Hindlimb muscle (tissue), 1 donor: ENCODE data around the gene MARK3. TPM values are rescaled to one million over a fixed set of nuclear protein-coding genes. Genes with fewer than 3 reads are reported as not detected.
"Not testable (repeated sequence)": the region's sequence is repeated elsewhere in the genome, so short reads cannot be mapped to it uniquely, and the experiment has no call there.

Source experiments
- DNase-seq: peaks from one replicate; pipeline ENCODE4 v3.0.0-alpha.2; 2013
- polyA plus RNA-seq: library from polyadenylated mRNA; unstranded; fragments of 120-200 nt; gene quantifications from one replicate; pipeline ENCODE4 v1.2.1, GENCODE V29; 2013; ENCODE audit not compliant: insufficient read length

The MARK3 gene
- polyA plus RNA-seq, 1 donor = 60.4 TPM

DNA sequence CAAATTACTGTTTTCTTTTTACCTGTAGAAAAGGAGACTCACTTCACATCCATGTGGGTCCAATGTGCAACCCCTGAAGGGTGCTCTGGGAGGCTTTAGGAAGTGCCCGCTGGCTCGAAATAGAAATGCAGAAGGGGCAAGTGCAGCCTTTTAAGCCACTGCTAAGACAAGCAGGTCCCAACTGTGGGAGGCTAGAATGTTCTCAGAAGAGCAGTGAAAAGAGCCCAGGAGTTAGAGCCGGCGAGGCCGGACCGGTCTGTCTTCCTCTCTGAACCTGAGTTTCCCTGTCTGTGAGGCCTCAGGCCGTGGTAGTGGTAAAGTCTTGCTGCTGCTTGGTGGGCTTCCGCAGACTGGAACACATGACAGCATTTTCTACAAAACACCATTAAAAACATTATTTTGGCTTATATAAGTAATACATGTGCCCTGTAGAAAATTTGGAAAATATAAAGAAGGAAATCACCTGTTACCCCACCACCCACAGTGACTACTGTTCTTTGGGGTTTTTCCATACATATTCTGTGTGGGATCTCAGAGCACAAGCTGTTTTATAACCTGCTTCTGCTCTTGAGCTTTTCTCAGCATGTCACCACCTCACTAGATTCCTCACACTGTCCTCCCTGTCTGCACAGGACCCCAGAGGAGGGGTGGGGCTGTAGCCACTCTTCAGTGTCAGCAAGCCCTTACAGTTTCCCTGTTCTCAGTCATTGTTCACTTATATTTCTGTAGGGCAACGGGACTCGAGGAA is 131.4 kb downstream of the MARK3 start:
- no peak for DNase-seq

DNA sequence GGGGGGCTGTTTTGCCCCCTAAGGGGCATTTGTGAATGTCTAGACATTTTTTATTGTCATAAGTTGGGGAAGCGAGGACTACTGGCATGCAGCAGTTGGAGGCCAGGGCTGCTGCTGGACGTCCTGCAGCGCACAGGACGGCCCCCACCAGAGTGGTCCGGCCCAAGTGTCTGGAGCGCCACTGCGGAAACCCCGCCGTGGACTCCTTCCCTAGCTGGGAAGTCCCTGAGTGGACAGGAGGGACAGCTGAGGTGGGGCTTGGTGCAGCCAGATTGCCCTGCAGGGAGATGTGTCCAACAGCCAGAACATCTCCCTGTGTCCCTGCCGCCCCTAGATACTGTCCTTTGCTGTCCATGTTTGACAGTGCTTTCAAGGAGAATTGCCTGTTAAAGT is 132.0 kb downstream of the MARK3 start:
- DNase-seq = no peak

DNA sequence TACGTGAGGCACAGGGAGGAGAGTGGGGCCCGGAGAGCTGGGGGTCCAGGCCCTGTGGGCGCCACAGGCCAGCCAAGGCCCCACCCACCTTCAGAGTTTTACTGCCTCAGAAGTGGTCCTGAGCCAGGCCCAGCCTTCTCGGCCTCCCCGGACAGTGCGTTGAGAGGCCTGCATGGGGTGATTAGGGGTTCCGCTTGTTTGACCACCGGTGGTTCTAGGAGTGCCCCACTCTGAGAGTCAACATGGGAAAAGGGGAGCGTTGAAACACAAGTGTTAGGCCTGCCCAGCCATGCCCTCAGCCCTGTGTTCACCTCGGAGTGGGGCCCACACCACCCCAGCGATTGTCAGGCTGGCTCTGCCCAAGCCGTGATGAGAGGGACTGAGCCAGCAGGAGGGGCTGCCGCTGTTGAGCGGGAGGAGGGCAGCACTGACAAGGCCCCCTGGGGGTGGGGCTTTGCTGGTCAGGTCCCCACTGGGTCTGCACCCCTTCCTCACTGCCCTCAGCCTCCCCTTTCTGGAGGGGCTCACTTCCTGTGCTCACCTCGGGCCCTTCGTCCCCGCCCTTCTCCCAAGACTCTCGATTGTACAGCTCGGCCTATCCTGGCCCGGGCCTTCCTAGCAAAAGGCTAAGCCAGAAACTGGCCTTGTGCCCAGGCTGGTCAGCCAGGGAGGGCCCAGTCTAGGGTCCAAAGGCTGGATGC is 132.7 kb downstream of the MARK3 start:
- no peak for DNase-seq

DNA sequence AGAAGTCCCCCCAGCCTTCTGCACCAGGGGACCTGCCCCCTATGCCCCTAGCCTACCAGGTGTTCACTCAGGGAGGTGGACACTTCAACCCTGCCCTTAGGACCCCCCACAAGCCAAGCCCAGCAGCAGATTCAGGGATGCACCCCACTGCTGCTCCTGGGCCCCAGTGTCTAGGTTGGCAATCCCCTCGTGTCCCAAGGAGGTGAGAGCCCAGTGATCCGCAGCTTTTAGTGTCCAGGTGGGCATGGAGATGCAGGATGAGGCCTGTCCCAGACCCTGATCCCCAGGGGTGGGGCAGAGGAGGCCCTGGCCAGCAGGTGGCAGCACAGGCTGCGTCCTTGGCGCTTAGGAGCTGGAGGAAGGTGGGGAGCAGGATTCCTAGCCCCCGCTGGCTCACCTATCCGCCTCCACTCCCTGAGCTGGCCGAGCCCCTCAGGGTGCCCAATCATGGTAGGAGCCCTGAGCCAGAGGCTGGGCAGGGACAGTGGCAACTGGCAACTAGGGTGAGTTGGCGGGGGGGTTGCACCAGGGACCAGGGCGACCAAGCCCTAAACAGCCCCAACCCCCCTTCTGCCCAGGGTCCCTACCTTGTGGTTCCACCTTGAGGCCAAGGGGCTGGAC is 133.3 kb downstream of the MARK3 start:
- no peak for DNase-seq

DNA sequence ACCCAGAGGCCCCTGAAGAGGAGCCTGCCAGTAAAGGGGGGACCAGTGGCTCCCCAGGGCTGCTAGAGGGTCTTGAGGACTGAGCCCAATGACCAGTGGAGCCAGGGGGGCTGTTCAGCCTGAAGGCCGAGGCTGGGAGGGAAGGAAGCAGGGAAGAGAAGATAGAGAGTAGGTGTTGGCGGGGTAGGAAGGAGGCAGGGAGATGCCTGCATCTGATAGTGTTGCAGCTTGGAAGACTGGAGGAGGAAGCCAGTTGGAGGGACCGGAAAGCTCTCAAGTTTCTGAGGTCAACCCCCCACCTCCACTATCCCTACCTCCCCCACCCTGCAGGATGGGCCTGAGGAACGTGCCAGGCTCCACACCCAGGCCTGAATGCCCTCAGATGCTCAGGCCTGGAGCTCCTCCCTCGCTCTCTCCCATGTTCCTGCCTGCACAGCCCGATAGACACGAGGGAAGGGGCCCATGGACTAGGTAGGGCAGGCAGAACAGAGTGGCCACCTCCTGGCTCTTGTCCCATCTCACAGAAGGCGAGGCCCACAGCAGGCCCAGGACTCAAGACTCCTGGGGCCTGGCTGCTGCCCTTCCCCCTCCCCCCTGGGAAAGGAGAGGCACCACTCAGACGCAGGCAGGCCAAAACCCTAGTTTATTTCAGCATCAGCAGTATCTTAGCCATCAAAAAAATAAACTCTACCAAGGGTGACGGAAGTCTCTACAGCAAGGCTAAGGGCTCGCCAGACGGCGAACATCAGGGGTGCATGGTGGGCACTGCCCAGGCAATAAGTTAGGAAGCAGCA is 134.0 kb downstream of the MARK3 start:
- no peak for DNase-seq

DNA sequence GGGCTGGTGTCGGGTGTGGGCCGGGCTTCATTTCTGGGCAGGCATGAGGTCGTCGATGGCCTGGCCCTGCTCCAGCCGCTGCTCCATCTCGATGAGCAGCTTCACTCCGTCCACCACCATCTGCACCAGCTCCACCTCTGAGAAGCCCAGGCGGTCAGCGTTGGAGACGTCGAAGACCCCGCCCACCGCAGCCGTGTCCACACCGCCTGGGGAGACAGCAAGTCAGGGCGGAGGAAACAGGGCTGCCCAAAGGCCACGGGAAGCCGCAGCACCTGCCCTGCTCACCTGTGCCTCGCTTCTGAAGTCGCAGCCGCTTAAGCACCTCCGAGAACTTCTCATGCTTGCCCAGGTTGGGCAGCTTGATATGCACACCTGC is 134.6 kb downstream of the MARK3 start:
- DNase-seq = no peak

DNA sequence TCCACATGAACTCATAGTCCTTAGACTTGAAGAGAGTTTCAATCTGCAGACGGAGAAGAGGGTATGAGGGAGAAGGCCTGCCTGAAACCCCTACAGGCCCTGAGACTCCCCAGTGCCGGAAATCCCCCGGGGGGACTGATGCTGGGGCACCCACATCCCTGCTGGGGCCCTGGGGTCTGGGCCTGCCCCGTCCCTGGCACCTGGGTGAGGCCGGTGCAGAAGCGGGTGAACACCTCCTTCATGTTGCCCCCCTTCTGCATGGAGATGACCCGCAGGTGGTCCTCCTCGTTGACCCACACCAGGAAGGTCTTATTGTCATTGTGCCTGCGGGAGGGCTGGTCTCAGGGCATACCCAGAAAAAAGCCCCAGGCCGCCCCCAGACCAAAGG is 135.0 kb downstream of the MARK3 start:
- DNase-seq = no peak

DNA sequence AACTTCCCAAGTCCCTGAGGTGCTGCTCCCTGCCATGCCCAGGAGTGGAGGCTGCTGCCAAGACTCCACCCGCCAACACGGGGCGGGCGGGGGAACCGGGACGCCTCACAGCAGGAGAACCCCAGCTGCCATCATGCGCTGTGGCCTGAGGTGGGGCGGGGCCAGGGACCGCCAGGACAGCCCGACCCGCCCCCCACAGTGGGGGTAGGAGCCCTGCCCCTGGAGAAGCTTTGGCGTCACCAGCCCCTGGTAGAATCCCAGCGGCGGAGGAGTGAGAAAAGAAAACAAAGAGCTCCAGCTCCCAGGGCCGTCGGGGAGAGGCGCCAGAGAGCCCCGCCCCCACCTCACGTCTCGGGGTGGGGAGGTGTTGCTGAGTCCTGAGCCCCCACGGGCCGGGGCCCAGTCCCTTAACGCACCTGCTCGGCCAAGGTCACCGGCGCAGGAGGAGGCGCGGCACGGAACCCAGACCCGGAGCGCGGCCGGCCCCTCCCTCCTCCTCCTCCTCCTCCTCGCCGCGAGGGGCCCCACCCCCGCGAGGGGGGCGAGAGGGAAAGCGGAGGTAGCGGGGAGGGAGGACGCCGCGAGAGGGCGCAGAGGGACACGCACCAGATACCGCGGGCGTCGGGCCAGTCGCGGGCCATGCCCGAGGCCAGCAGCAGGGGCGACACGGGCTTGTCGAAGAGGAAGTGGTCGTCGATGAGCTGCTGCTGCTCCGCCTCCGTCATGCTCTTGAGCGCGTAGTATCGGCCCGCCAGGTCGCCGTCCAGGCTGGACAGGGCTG is 135.6 kb downstream of the MARK3 start:
- DNase-seq = peak; percentile 67

DNA sequence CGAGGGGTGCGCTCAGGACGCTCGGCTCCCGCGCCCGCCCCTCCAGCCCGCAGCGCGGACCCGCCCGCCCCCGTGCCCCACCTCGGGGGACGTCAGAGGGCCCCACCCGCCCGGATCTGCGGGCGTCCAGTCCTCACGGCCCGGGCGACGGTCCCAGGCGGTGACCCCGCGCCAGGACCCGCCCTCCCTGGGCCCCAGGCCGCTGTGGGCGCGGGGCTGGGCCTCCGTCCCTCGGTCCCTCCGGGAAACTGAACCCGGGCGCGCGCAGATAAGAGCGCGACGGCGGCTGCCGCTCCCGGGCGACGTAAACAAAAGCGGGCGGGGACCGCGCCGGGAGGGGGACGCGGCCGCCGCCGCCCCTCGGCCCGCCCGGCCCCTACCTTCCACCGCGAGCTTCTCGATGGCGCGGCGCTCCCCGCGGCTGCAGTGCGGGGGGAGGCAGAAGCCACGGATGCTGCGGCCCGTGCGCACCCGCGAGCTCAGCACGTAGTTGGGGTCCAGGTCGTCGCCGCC is 136.3 kb downstream of the MARK3 start:
- no peak for DNase-seq

DNA sequence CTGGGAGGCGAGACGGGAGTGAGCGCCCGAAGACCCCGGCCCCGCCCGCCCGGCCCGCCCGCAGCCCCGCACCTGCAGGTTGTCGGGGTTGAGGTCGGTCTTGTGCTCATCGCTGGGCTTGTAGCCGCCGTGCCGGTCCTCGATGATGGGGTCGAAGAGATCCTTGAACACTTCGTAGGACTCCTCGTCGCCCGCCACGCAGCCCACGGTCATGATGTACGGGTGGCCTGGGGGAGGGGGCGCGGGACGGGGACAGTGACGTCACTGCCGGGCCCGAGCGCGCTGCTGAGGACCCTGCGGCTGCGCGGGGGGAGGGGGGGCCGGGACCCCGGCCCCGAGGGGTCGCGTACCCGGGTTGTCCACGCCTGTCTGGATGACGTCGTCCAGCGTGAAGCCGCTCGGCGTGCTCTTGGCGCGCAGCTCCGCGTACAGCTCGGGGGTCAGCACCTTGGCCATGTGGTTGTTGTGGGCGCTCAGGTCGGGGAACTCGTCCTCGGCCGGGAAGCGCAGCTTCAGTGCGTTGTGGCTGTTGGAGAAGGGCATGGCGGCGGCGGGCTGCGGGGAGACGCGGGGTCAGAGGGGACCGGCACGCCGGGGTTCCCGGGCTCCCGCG is 136.8 kb downstream of the MARK3 start:
- DNase-seq = no peak

DNA sequence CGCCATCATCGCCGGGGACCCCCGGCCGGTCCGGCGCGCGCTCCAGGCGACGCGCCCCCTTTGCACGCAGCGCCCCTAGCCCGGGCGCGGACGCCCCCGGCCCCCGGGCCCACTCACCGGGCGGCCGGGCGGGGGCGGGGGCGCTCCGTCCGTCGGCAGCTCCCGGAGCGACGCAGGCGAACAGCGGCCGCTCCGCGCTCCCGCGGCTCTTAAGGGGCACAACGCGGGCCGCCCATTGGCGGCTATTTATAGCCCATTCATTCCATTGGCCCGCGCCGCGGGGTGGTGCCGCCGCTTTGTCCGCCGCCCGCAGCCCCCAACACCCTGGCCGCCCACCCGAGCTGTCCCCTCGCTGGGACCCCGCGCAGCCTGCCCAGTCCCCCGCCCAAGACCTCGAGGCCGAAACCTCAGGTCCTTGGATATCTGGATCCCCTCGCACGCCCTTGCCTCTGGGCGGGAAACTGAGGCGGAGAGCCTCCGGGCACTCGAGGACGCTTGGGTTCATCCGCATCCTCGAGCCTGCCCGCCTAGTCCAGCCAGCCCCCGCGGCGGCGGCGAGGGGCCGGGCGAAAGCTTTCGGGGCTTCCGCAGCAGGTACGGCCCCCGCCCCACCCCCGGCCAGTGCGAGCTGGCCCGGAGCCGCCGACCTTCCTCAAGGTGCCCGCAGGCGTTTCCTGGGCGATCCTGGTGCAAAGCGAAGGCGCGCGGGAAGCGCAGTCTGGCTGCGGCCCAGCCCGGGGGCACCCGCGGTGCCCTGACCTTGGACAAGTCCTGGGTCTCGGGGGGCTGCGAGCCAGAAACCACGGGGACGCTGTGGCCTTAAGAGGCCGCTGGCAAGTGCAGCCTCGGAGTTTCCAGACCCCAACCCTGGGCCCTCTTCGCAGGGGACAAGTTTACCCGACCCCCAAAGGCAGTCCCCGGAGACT is 137.7 kb downstream of the MARK3 start, which contains the start of gene CKB:
TSS of gene CKB (minus strand) at position 182 of the 926 bp plus-strand sequence. CDS start 337 bp downstream, outside the sequence.
- DNase-seq = peak; percentile 63

DNA sequence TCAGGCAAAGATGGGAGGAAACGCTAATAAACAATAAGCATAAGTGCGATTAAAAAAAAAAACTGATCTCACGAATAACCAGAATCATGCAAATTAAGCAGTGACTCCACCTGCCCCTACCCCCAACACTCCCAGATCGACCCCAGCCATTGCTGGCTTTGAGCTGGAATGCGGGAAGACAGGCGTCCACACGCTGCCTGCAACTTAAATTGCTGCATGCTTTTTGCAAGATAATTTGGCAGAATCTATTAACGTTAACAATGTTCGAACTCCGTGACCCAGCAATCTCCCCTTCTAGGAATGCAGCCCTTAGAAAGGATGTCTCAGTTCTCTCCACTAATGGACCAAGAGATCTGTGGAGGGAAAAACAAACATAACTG is 138.3 kb downstream of the MARK3 start:
- DNase-seq = no peak

DNA sequence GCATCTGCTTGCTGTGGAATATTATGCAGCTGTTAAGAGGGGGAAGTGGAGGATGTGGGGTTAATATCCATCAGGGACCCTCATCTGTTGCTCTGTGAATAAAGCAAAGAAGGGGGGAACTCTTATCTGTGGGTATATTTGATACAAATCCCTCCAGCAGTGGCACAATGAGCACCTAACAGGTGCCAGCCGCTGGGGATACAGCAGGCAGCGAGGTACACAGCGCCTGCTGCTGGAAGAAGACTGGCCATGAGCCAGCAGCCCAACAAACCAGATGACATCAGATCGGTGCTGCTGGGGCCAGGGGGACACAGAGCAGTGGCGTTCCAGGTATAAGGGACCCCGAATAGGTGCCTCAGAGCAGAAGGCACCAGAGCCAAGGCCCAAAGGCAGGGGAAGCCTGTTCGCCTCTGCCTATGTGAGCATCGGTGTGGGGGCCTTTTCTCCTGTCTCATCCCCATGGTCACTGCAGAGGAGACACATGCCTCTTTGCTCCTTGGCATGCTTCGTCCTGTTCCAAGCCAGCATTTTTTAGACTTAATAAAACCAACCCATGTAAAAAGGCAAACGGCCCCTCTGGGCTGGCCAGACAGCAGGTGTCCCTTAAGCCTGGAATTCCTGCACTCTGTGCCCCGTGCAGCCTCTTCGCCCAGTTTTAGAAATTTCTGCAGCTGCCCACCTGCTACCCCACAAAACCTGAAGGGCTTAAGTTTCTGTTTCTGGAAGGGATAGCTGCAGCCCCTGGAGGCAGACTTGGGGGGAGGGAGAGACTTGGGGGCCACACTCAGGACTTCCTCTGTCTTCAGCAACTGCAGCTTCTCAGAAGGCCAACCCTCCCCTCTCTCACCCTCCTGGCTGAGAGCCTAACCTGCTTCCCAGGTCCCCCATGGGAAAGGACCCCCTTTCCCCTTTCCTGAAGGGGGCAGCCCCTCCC is 139.1 kb downstream of the MARK3 start:
- no peak for DNase-seq

DNA sequence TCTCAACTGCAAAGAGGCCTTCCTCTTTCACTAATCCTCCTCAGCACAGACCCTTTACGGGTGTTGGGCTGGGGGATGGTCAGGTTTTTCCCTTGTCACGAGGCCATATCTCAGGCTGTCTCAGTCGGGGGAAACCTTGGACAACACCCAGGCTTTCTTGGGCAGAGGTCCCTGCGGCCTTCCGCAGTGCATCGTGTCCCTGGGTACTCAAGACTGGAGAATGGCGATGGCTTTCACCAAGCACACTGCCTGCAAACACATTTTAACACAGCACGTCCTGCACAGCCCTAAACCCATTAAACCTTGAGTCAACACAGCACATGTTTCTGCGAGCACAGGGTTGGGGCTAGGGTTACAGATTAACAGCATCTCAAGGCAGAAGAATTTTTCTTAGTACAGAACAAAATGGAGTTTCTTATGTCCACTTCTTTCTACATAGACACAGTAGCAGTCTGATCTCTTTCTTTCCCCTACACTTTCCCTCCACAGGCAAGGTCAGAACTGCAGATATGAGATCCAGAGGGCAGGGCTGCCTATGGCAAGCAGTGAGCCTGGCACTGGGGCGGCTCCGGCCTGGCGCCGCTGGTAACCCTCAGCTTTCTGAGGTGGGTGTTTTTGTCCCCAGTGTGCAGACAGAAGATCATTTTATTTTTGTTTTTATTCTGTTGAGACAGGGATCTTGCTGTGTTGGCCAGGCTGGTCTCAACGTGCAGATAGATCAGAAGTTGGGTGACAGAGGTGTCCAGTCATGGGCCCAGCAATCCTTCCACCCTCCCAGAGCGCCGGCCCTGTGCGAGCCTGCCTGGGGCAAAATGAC is 140.4 kb downstream of the MARK3 start:
- DNase-seq = not testable (repeated sequence)

DNA sequence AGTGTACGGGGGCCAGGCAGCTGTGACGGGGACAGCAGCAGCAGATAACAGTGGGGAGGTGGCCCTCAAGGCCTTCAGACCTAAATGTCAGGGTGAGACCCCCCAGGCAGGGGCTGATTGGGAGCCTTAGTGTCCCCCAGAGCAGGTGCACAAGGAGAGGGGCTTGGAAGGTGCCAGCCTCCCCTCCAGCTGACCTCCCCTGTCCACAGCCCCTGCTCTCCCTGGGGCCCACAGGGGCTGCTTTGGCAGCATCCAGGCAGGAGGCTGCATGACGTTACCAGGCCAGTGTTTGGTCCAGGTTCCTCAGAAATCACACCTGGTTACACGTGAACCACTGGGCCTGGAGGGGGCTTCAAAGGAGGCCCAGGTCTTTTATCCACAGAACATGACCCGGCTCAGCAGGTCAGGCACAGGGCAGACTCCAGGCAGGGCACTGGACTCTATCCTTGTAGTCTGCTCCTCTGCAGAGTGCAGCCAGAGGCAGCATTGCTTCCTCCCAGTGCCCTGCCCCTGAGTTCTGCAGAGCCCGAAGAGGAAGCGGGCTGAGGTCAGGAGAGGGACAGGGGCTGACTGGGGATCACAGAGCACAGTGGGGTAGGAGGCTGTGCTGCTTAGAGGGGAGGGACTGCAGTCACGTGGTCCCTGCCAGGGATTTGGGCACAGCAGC is 141.2 kb downstream of the MARK3 start:
- no peak for DNase-seq

DNA sequence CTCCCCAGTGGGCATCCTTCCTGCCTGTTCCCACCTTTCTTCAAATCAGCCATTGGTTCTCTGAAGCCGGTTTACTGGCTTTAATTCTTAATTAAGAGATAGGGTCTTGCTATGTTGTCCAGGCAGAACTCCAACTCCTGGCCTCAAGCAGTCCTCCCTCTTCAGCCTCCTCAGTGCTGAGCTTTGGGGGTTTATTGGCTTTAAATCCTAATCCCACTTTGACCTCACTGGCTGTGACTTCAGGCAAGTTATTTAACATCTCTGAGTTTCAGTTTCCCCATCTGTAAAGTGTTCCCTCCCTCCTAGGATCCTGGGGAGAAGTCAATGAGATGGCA is 141.7 kb downstream of the MARK3 start:
- no peak for DNase-seq

DNA sequence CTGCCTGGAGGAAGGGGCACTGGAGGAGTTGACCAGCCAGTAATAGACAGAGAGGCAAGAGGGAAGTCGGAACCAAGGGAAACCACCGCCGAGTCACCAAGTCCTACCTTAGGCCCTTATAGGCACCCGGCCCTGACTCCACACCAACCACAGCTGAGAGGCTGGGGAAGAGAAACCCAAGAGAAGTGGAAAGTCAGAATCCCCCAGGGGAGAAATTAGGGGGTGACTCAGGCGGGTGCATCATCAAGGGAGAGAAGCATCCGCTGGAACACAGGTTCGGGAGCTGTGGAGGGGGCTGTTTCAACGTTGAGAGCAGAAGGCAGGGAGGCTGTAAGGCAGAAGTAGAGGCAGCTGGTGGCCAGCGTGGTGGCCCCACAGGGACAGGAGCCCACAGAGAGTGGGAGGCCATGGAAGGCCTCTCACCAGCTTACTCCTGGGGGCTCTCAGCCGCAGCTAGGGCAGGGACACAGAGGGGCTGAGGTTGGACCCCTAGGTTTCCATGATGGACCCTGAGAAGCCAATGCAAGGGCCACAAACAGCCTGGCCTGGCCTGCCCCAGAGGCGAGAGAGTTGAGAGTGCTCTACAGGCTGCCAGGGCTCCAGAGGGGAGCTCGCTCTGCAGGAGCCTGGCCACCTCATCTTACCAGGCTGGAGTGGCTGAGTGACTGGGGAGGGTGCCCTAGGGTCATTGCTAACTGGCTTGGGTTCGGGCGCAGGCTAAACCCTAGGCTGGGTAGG is 142.4 kb downstream of the MARK3 start:
- no peak for DNase-seq
